GM18858 (cell line): ENCODE data around the gene CNOT9.

ENCODE experiments used
- ATAC-seq: cut with Tn5 transposase; IDR thresholded peaks from one replicate; pipeline ENCODE4 v1.9.1; 2021; ENCODE audit not compliant: unreplicated experiment

CNOT9 gene

GRCh38 chr2:218643751-218644310 is 75.2 kb downstream of the CNOT9 start:
- no peak for ATAC-seq

GRCh38 chr2:218644721-218645120 is 76.1 kb downstream of the CNOT9 start:
- no peak for ATAC-seq

- peak; percentile 62 for ATAC-seq
These were observed 76.5 kb downstream of the CNOT9 start for GRCh38 chr2:218645126-218645525.
